ENCODE data around the gene MLXIP.
"Not testable (repeated sequence)": the region's sequence is repeated elsewhere in the genome, so short reads cannot be mapped to it uniquely, and the experiment has no call there.

The MLXIP gene

DNA sequence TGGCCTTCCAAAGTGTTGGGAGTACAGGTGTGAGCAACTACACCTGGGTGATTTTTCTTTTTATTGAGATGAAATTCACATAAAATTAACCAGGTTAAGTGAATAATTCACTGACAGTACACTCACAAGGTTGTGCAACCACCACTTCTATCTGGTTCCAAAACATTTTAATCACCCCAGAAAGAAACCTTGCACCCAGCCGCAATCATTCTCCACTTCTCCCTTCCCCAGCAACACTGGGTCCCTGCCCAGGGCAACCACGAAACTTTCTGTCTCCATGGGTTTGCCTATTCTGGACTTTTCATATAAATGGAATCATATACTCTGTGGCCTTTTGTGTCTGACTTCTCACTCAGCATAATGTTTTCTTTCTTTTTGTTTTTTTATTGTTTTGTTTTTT is 26.3 kb upstream of the MLXIP start:
- Histone ChIP-seq H3K36me3 (peaks cover 90% of the 10 kb centered on the region), H3K27me3 (no peaks in the 10 kb centered on the region), H3K9ac (no peak overlapping the region), H3K4me3 (no peak overlapping the region), H4K20me1 (peaks cover 92% of the 10 kb centered on the region), H3K9me3 (no peaks in the 10 kb centered on the region), H3K4me2 (no peak overlapping the region), H3K4me1 (no peaks in the 10 kb centered on the region), H3K27ac (no peak overlapping the region)
- no peak for TF ChIP-seq Cebpa-rat (IDR thresholded peaks at IDR 0.05)

DNA sequence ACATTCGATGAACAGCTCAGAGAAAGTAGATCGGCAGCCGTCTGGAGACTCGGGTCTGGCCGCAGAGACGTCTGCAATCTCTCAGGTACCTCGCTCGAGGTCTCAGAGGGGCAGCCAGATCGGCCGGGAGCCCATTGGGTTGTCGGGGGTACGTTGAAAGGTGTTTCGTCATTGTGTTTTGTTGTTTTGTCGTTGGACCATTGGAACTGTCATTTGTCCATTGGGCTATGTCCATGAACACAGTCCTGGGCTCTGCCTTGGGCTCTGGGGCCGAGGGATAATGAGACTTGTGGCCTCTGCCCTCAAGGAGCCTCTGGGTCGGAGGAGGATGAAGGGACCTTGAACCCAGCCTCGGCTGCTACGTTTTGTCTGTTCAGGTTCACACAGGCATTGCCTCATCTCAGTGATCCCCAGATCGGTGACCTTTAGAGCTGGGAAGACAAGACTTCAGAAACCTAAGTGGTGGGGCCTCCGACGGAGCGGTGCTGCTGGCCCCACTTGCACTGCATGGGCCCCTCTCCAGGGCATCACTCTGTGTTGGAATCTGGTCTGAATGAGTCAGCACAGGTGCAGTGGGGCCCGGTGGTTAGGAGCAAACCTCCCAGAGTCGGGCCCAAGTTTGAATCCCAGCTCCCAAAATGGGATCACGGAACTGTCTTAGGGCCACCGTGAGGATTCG is 23.6 kb upstream of the MLXIP start:
- Histone ChIP-seq H3K4me3 (no peak overlapping the region), H3K9ac (no peak overlapping the region)

DNA sequence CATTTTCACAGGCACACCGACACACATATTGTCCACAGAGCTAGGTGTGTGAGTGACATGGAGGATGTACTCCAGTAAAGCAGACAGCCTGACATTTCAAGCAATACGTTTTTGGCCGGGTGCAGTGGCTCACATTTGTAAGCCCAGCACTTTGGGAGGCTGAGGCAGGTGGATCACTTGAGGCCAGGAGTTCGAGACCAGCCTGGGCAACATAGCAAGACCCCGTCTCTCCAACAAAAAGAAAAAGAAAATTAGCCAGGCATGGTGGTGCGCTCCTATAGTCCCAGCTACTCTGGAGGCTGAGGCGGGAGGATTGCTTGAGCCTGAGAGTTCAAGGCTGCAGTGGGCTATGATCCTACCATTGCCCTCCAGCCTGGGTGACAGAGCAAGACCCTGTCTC is 22.1 kb upstream of the MLXIP start:
- 0 out of 2 replicates have a peak overlapping the region, but pooled peaks have one; percentile 41 for H3K9ac ChIP-seq
- not testable (repeated sequence) for H3K4me3 ChIP-seq, H3K27ac ChIP-seq, H3K4me2 ChIP-seq, H3K27me3 ChIP-seq, H3K4me1 ChIP-seq, H3K9me3 ChIP-seq
- H4K20me1 ChIP-seq: peaks cover 87% of the 10 kb centered on the region
- peaks cover 90% of the 10 kb centered on the region for H3K36me3 ChIP-seq

More for the DNA sequence above, 23.6 kb upstream of the MLXIP start:
- Histone ChIP-seq H3K4me2 (no peak overlapping the region), H3K9me3 (no peaks in the 10 kb centered on the region), H4K20me1 (peaks cover 95% of the 10 kb centered on the region), H3K36me3 (peaks cover 90% of the 10 kb centered on the region), H3K27me3 (no peaks in the 10 kb centered on the region), H3K27ac (no peak overlapping the region), H3K4me1 (no peaks in the 10 kb centered on the region)
- no peak for TF ChIP-seq Cebpa-rat (IDR thresholded peaks at IDR 0.05)

DNA sequence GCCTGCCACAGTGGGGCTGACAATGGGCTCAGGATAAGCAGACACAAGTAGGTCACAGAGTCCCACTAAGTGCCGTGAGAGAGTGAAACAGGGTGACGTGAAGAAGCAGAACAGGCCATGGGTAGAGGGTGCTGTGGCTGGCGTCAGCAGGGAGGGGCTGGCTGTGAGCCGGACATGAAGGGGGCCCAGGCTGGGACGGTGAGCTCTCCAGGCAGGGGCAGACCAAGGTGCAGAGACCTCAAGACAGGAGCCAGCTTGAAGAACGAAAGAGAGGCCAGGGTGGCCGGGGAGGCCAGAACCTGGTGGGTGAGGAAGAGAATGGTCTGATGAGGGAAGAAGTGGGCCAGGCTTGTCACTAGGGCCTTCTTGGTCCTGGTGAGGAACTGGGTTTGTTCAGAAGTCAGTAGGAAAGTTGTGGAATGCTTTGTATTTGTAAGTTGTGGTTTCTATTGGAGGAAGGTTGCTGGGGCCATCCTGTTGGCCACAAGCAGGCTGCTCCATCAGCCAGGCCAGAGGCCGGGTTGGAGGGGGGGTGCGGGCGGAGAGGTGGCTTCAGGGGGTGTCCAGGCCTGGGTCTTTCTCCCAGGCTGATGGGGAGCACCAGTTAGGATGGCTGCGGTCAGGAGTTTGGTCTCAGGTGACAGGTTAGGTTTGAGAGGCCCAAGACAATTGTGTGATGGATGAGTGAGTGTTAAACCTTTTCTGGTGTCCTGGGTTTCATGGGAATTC is 21.4 kb upstream of the MLXIP start:
- Histone ChIP-seq H3K9ac (peak overlapping the region; percentile 41; the same call in 1 of the 2 replicates), H4K20me1 (peaks cover 83% of the 10 kb centered on the region), H3K9me3 (no peaks in the 10 kb centered on the region), H3K4me3 (no peak overlapping the region), H3K4me1 (peaks cover 4% of the 10 kb centered on the region), H3K27ac (no peak overlapping the region; the same call in 1 of the 2 replicates), H3K4me2 (no peak overlapping the region), H3K36me3 (peaks cover 89% of the 10 kb centered on the region), H3K27me3 (no peaks in the 10 kb centered on the region)
- no peak for TF ChIP-seq Cebpa-rat (IDR thresholded peaks at IDR 0.05)

DNA sequence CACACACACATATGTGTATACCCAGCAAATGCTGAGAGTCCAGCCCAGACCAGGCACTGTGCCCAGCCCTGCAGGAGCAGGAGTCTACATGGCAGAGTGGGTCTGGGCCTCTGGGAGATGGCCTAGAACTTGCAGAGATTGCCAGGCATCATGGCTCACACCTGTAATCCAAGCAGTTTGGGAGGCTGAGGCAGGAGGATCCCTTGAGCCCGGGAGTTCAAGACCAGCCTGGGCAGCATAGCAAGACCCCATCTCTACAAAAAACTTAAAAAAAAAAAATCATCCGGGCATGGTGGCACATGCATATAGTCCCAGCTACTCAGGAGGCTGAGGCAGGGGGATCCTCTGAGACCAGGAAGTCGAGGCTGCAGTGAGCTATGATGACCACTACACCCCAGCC is 20.8 kb upstream of the MLXIP start:
- no peak for TF ChIP-seq Cebpa-rat (IDR thresholded peaks at IDR 0.05)
- no peak overlapping the region for H3K4me3 ChIP-seq
- no peak overlapping the region for H3K27ac ChIP-seq
- H3K4me2 ChIP-seq: no peak overlapping the region
- no peaks in the 10 kb centered on the region for H3K9me3 ChIP-seq
- peaks cover 85% of the 10 kb centered on the region for H3K36me3 ChIP-seq
- H3K9ac ChIP-seq: no peak overlapping the region
- peaks cover 10% of the 10 kb centered on the region for H3K4me1 ChIP-seq
- no peaks in the 10 kb centered on the region for H3K27me3 ChIP-seq
- H4K20me1 ChIP-seq: peaks cover 83% of the 10 kb centered on the region

DNA sequence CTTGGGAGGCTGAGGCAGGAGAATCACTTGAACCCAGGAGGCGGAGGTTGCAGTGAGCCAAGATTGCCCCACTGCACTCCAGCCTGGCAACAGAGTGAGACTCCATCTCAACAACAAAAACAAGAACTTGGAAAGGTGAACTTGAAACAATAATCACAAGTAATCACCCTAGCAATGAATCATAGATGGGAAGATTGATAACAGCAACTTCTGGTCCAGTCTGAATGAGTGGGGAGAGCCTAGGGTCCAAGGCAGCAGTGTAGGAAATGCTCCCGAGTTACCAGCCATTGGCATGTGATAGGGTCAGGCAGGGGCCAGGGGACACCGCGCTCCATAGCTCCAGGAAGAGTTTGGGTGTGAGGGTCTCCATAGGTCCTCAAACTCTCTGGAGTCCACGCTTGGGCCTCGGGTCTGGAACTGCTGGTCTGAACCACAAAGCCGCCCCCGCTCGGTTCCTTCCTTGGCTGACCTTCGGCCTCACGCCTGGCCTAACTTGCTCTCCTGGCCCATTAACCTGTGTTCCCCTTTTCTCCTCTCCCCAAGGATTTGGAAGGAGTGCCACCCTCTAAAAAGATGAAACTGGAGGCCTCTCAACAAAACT is 19.9 kb upstream of the MLXIP start:
- Histone ChIP-seq H3K27me3 (no peaks in the 10 kb centered on the region), H3K4me3 (no peak overlapping the region), H4K20me1 (peaks cover 86% of the 10 kb centered on the region), H3K36me3 (peaks cover 79% of the 10 kb centered on the region), H3K4me1 (peaks cover 19% of the 10 kb centered on the region), H3K9me3 (no peaks in the 10 kb centered on the region), H3K9ac (no peak overlapping the region), H3K27ac (no peak overlapping the region), H3K4me2 (no peak overlapping the region)
- no peak for TF ChIP-seq Cebpa-rat (IDR thresholded peaks at IDR 0.05)

DNA sequence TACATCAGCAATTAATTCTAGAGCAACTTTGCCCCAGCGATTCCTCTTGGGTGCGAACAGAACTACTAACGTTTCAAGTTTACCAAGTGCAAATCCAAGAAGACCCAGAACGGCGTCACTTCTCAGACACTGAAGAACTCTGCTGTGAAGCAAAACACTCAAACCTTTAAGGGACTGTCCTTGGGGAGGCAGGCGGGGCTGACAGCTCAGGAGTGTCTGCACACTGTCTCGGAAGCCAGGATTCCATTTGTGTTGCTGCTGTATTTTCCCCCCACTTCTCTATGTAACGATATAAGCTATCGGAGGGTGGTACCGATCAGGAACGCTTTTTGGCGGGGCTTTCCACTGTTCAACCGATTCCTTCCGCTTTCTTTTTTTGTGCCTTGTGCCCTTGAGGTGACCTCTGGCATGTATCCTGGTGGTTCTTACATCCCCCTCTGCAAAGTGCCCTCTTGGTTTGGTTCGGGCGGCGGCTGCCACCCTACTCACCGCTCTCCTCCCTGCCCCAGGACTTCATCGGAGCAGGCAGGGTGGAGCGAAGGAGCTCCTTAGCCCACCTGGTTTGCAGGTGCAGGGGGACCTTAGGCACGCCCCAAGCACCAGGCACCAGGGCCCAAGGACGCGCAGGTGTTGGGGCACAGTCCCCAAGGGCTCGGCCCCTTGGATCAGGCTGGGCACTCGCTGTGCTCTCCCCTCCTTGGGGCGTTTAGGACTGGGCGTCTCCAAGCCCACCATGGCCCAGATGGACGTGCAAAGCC is 19.2 kb upstream of the MLXIP start:
- Histone ChIP-seq H4K20me1 (peaks cover 82% of the 10 kb centered on the region), H3K9ac (no peak overlapping the region), H3K27ac (no peak overlapping the region), H3K4me2 (no peak overlapping the region), H3K4me1 (peaks cover 26% of the 10 kb centered on the region), H3K36me3 (peaks cover 79% of the 10 kb centered on the region), H3K9me3 (no peaks in the 10 kb centered on the region), H3K4me3 (no peak overlapping the region), H3K27me3 (no peaks in the 10 kb centered on the region)
- TF ChIP-seq Cebpa-rat (IDR thresholded peaks at IDR 0.05): no peak

DNA sequence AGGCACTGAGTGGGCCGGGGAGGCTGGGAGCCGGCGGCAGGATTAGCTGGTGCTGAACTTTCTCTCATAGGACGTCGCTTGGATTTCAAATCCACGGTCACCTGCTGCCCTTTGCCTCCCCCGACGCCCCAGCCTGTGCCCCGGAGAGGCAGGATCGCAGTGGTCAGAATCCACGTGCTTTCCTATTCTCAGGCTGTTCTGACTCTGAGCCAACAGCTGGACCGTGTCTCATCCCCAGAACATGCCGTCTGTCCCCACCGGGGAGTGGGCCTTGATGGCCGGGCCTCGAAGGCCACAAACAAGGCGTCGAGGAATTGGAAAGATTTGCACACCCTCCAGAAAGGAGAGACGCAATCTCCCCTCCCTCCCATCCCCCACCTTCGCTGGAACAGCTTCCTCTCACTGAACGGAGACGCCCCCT is 18.5 kb upstream of the MLXIP start:
- Histone ChIP-seq H3K4me1 (peaks cover 33% of the 10 kb centered on the region), H3K4me2 (no peak overlapping the region), H4K20me1 (peaks cover 75% of the 10 kb centered on the region), H3K27me3 (no peaks in the 10 kb centered on the region), H3K4me3 (no peak overlapping the region), H3K9ac (no peak overlapping the region), H3K9me3 (no peaks in the 10 kb centered on the region), H3K36me3 (peaks cover 72% of the 10 kb centered on the region), H3K27ac (no peak overlapping the region)
- TF ChIP-seq Cebpa-rat (IDR thresholded peaks at IDR 0.05): no peak

DNA sequence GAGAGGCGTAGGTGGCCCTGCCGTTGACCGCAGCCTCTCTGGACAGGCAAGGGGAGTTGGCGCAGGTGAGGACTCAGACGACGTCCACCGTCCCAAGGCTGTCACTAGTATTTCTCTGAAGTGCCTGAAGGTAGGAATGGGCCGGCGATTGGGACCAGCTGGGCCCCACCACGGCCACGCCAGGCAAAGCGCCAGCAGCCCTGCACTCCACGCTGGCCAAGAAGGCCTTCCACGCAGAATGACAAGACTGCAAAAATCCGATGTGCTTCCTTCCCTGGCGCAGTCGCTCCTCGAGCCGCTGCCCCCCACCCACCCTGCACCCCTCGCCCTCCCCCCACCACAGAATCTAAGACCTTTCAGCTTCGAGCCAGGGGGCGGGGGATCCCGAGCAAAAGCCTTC is 17.3 kb upstream of the MLXIP start:
- no peak for TF ChIP-seq Cebpa-rat (IDR thresholded peaks at IDR 0.05)
- peaks cover 63% of the 10 kb centered on the region for H4K20me1 ChIP-seq
- H3K4me1 ChIP-seq: peaks cover 45% of the 10 kb centered on the region
- H3K27ac ChIP-seq: no peak overlapping the region
- peaks cover 60% of the 10 kb centered on the region for H3K36me3 ChIP-seq
- no peaks in the 10 kb centered on the region for H3K27me3 ChIP-seq
- no peak overlapping the region for H3K4me2 ChIP-seq
- no peak overlapping the region for H3K4me3 ChIP-seq
- no peak overlapping the region for H3K9ac ChIP-seq
- H3K9me3 ChIP-seq: no peaks in the 10 kb centered on the region

All from BLaER1 (cell line).